HPDE6-E6E7 (cell line): ENCODE measurements around the gene LCAT.

Experiments
- DNase-seq: peaks from one replicate; pipeline ENCODE4 v3.0.0; 2011; ENCODE audit warnings: missing footprints; ENCODE audit errors: extremely low spot score

The LCAT gene

DNA sequence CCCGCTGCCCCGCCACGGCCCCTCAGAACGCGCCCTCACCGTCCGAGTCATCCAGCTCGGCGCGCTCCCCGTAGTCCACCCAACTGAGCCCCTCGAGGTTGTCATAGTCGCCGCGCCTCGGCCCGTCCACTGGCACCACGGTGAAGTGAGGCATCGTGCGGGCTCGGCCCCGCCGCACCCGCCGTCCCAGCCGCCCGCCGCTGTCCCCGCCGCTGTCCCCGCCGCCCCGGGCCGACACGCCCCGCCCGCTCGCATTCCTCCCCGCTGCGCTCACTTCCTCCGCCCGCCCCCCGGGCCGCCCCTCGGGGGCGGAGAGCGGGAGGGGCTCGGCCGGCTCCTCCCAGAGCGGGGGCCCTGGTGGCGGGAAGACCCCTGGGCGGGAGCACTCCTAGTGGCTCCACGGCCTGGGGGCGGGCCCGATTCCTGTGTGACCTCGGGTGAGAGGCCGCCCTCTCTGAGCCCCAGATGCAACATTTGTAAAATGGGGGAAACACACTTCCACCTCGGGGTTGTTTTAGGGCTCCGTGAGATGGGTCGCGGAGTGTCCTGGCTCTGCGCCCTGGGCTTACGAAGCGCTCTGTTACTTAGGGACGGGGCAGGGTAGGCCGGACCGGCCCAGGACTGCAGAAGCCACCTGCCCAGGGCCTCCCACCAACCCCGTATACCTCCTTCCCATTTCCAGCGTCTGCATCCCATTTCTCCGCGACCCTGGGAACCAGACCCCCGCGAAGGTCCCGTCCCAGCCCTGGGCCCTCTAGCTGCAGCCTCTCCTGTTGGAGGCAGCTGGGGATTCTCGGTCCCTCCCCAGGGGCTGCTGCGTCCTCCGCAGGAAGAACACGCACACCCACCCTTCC, 24.7 kb upstream of the LCAT start, which contains the start of gene SLC12A4:
Gene SLC12A4, minus strand, starts transcription at position 238 of the 854 bp plus-strand sequence. Its CDS starts 84 bp downstream, at position 154.
- DNase-seq = peak; percentile 72

DNA sequence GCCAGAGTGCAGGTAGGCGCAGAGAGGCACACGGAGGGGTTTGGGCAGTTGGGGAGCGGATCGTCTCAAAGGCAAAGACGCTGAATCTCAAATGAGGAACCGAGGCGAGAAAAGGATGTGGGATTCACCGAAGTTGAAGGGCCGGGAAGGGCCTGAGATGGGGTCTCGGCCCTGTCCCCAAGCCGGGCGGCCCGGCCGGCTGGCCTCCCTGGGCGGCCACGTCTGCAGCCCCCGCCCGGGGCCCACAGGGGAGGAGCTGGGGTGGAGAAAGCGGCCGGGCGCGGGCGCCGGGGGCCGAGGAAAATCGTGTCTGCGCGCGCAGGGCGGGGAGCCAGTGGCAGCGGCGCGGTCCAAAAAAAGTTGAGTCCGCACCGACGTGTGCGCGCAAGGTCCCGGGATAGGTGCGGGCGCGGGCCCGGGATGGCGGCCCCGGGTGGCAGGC, 24.1 kb upstream of the LCAT start:
- DNase-seq = no peak

DNA sequence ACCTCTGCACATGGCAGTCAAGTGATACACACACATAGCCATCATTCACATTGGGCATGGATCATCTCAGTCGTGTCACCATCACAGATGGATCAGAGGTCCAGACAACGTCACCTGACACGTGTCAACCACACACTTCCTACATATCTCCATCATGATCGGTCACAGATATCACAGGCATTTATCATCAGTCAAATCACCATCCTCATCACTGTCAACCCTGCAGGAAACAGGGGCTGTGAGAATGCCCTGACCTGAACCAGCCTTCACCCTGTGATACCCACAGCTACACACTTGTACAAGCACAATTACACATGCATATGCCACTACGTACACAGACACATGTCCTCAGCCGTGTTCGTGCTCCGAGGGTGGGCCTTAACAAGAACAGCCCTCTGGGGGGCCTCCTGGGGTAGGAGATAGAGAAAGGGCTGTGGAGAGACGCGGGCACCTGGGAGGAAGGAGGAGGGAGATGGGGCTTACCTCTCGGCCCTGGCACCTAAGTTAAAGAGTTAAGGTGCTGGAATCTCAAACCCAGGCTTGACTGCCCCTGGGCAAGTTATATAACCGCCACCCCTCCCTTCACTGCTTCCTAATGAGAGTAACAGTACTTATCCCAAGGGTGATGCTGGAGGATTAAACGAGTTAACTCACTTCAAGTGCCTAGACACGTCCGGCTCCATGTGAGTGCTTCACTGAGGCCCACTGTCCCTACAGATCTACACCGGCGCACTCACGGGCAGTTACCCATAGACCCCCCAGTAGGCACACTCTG, 23.4 kb upstream of the LCAT start:
- DNase-seq = no peak

DNA sequence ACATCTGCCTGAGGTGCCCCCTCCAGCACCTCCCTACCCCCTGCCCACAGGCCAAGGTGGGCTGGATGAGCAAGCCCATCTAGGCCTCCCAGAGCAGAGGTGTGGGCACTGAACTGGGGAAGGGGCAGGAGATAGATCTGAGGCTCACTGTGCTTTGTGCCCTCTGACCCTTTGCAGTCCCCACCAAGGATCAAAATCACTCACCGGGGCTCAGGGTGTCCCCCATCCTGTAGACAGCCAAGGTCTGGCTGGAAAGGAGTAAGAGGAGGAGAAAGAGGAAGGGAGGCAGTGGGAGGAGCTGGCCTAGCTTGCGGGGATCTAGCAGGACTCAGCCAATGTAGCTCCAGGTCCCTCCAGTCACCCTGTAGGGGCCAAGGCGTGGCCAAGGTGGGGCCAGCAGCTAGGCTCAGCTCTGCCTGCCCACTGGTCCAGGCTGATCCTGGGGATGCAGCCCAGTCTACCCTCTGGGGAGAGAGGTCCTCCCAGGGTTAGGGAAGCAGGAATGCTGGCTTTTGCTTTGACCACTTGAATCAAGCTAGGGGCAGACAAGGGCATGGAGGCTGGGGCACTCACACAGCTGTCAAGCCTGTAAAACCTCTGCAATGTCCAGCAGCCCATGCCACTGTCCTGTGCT, 22.7 kb upstream of the LCAT start:
- no peak for DNase-seq

DNA sequence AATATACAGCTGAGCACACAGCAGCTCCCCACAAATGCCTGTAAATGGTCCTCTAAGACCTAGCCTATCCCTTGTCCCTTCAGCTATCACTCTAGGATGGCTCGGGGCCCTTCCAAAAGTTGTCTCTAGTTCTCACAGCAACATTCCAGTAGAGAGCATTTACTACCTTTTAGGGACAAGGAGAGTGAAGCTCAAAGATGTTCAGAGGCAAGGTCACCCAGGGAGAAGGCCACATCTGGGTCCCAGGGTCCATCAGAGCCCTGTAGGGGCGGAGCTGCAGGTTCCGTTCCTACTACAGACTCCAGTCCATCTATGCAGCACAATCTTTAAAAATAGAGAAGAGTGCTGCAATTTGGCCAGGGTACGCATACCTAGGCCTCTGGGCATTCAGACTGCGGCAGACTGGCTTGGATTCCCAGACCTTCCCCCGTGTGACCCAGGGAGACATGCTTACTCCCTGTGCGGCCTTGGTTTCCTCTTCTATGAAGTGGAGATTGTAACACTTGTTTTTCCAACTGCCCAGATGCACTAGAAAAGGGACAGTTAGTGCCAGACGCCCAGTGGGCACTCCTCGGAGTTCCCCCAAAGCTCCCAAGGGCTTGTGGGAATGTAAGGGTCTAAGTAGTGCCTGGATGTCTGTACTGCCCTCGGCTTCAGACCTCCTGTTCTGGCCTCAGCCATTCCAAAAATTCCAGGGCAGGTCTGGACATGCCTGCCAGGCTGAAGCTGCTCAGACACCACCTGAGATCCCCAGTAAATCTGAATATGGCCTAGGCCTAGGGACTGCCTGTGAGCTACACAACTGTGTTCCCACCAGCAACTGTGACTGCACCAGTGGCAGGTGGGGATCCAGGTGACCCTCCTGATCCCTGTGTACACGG, 22.0 kb upstream of the LCAT start:
- DNase-seq = no peak

DNA sequence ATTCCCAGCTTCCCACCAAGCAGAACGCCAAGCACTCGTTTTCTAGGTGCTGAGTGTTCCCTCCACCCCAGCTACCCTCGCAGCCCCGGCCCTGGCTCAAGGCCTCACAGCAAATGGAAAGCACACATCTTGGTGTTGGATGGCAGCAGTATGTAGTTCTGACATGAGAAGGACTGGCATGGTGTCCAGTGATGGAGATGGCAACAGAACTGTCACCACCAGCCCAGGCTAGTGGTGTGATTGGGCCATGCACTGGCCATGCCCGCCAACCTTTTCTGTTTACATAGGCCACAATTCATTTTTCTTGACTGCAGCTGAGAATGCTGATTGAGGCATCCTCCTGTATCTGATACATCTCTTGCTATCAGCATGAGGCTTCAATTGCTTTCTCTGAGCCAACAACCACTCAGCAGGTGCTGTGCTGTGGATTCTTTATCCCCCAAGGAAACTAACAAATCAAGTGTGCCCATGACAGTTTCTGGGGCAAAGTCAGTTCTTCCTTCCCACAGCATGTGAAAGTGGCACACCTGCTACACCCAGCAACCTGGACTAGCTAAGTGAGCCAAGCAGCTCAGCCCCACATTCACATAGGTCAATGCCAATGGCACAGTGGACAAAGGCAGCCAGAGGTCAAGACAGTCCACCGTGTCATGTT, 20.7 kb upstream of the LCAT start:
- no peak for DNase-seq

DNA sequence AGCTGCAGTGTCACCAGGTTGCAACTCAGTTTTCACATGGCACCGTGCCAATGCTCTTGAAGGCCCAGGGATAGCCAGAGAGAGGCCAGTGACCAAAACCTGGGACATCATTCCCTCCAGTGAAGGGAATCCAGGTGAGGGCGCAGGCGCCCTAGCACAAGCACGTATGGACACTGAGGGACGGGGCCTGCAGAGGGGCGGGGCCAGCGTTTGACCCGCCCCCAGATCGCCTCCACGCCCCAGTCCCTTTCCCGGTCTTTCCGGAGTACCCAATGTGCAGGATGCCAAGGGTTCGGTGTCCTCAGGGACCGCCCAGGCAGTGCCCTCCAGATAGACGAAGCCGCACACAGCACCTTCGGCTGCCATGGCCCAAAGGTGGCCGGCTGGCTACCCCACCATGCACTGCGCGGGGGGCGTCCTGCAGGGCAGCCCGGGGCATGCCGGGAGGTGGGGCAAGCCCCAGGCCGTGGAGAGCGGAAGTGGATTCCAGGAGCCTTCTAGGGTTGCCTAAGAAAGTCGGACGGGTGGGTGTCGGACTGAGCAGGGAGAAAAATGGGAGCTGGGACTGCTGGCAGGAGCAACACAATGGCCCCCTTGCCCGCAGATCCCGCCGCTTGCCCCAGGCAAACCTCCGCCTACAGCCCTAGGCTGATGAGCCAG, 19.9 kb upstream of the LCAT start:
- DNase-seq = no peak

DNA sequence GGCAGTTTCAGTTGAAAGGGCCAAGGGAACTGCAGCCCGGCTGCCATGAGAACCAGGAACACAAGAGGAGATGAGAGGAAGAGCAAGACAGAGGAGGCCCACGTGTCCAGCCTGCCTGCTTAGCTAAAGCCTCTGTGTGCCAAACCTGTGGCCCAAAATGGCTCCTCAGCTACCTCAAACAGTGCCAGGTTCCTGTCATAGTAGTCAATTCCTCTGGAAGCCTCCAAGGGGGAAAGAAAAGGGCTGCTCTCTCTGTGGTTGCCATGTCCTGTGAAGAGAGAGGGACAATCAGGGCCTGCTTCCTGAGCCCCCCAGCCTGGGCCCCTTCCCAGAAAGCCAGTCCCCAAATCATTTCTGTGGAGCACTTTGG, 19.4 kb upstream of the LCAT start:
- no peak for DNase-seq

DNA sequence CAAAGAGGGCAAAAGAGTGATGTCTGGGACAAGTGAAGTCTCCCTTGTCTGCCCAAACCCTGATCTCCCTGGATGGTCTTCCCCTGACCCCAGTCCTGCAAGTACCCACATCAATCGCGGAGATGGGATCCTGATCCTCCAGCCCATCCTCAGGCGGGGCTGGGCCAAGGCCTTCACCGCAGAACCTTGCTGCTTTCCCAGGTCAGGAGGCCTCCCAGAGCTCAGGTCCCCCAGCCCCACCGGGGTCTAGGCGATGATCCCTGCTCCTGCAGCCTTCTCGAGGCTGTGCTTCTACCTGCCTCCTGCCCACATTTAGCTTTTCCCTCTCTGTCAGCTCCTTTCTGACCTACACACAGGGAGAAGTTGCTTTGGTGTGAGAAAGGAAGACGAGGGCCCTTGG, 18.2 kb upstream of the LCAT start:
- no peak for DNase-seq

DNA sequence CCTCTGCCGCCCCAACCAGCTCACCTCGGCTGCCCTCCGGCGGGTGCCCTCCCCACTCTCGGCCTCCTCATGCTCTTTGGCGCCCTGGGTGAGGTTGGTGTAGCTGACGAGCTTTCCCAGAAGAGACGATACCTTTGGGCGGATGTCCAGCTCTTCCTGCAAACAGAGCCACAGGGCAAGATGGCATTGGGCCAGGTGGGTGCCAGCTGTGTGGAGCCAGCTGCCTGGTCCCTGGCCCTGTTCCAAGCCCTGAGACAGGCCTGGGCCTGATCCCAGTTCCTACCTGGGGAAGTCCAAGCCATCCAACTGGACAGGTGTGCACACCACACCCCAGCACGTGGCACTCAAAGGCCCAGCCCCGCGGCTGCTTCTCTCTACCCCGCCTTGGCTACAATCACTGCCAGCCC, 17.6 kb upstream of the LCAT start:
- peak; percentile 100 for DNase-seq

DNA sequence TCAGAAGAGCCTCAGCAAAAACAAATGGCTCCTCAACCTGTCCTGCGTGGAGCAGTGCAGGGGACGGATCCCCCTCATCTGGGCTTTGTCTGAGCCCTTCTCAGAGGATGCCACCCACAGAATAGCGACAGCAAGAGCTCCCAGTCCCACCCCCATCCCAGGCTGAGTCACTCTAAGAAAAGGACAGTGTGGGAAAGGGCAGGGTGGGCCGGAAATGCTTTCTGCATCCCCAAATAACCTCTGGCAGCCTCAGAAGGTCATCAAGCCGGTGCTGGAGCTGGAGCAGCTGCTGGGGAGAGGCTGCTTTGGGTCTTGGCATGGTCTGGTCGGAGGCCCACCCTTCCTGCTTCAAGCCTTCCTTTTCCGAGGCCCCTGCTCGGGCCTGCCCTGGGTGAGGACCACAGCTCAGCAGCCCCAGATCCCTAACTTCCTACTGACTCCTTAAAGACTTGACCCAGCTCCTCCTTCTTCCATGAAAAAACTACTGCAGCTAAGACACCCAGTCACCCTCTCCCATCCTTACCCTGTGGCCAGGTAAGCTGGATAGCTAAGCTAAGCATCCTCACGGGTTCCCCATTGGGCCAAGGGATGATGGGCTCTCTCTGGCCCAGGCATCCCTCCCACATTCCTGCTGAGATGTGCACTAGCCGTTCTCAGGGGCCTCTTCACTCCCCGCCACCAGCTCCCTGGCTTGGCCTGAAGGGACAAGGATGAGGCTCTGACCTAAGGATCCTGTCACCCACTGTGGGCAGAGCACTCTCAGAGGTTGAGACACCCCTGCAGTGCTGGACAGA, 15.8 kb upstream of the LCAT start:
- DNase-seq = no peak

DNA sequence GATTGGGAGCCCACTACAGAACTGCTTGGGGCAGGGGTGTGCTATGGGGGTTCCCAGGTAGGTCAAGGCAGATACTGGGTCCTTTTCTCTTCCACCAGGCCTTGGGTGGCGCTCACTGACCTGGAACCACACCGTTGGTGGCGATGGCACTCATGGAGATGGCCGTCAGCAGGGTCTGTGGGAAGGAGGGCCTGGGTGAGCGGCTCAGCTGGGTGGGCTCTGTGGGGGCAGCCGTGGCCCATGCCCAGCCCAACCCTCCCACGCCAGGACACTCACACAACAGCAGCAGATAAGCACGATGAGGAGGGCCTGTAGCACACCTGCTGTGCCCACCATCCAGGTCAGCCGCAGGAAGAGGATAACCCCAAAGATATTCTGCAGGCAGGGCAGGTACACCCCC, 13.7 kb upstream of the LCAT start:
- DNase-seq = no peak

DNA sequence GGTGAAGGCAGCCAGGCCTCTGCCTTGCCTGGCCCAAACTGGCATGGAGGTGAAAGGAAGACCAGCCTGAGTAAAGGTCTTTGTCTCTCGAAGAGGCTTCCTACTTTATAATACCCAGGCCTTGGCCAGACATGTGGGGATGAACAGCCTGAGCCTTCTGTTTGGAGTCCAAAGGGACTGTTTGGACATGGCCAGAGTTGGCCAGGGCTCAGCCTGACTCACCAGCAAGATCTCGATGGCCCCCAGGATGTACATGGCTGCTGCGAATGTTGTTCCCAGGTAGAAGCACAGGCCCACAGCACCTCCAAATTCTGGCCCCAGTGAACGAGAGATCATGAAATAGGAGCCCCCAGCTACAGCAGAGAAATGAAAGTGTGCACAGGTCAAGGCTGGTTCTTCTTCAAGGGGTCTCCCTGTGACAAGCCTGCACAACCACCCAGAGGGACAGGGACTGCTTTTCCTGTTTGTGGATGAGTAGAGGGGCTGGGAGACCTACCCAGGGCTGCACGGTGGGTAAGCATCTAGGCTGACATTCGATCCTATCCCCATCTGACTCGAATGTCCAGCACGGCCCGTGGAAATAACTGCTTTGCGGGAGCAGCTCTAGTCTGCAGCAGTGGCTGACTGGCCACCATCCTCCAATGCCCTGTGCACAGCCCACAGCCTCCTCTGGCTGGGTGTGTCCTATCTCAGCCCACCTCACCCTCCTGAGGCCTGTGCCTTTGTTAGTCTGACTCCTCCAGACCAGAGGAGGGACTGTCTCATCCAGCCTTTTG, 10.7 kb upstream of the LCAT start:
- no peak for DNase-seq

DNA sequence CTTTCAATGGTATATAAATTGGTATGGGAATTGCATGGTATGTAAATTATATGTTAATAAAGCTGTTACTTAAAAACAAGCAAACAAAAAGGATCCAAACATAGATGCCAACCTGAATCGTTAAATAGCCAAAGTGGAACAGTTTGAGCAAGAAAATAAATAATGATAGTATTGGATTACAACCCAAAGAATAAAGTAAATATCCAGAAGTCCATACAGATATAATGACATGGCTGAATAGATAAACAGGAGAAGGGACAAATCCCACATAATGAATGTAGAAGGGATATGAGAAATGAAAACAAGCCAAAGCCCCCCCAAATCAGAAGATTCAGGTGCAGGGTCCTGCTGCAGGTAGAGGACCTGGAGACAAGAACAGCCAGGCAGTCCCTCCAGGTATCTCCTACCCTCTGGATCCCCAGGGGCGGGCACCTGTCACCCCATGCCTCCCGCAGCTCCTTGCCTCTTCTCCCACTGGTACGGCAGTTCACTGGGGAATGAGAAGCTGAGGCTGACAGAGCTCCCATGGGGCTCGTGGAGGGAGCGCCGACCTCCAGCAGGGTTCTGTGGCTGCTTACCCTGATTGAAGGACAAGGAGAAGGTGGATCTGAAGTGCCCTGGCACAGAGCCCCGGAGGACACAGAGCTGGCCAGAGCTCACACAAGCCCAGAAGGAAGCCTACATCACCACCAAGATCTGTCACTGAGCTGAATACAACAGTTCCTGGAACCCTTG, 9.9 kb upstream of the LCAT start:
- no peak for DNase-seq

DNA sequence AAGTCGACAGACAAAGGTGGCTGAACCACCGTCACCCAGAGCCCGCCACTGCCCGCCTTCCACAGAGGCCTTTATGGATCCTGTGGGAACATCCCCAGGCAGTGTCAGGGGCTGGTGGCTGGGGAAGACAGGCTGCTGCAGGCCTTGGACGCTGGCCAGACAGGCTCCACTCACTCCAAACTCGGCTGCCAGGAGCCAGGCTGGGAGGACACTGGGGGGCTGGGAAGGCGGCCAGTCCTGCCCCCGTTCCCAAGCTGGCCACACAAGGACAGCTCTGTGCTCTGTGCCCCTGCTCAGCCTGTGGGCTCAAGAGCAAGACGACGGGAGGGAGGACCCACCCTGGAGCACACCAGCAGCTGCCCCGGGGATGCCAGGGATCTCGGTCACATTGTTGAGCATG, 7.6 kb upstream of the LCAT start:
- DNase-seq = no peak

DNA sequence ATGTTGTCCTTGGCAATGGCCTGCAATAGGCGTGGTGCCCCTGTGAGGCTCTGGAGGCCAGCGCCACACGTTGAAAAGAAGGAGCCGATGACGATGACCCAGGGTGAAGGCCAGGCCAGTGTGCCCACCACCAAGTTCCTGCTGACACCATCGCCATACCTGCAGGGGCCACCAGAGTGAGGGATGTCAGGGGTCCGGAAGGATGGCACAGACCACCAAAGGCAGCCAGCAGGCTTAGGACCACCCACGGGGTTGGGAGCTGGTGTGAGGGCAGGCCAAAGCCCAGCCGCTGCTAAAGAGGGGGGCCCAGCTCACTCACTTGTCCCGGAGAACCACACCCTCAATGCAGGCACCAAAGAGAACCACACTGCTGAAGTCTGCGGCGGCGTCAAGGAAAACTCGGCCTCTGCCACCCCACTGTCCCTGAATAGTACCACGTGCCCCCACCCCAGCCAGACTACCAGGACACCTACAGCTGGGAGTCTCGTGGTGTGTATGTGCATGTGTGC, 6.5 kb upstream of the LCAT start:
- DNase-seq = no peak

DNA sequence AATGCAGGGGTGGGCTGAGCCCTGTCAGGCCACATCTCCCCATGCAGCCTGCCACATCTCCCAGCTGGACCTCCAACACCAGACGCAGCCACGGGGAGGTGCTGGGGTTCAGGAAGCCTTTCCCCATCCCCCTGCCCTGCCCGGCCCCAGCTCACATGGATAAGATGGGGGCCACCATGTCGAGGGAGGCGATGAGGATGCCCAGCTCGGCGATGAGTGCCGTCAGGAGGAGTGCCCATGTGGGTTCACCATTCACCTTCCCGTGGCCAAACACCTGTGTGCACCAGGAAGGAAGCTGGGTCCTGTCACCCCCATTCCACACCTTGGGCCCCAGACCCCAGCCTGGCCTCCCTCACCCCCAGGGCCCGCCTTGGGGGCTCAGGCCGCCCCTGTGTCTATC, 5.7 kb upstream of the LCAT start:
- no peak for DNase-seq

DNA sequence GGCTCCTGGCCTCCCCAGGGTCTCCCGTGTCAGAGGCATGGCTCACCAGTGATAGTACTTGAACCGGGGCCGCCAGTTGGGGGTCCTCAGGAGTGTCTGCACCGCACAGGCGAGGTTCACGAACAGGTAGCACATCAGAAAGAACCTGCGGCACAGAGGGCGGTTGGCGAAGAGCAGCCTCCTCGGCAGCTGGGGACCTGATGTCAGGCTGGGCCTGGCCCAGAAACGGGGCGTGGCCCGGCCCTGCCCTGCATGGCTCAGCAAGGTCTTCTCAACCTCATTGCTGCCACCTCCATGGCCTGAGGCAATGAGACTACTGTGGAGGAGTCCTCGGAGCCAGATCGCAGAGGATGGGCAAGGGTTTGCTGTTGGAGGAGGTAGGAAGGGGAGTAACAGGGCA, 4.1 kb upstream of the LCAT start:
- no peak for DNase-seq
